NCI-H774 (cell line): ENCODE results near the gene BNC2.

ENCODE experiments used
- DNase-seq: peaks from one replicate; lab custom pipeline; 2025; lab: John Stamatoyannopoulos, UW

The BNC2 gene

DNA sequence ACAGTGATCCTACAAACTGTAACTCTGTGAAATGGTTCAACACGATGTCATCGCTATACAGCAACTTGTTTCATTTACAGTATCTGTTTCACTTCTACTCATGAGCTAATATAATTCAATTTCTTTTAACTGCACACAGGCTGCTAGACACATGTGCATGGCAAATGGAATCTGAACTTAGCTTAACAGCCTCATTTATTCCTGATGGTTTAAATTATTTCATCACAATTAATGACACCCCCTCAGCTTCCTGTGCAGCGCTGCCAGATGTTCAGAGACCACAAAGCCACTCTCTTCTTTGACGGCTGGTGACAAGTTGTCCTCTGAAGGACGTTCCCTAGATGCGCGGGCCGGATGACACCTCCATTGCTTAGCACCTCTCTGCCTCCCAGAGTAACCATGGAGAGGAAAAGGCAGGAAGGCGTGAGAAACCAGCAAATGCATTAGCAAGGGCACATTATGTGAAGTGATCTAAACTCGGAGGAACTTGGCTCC, 191.1 kb downstream of the BNC2 start:
- no peak for DNase-seq

- DNase-seq, result no peak
These were observed 194.0 kb downstream of the BNC2 start for GRCh38 chr9:16676519-16676918.

GRCh38 chr9:16675131-16675530, 195.3 kb downstream of the BNC2 start:
- DNase-seq, result no peak

- no peak for DNase-seq
These were observed 197.3 kb downstream of the BNC2 start for GRCh38 chr9:16673171-16673570.

DNA sequence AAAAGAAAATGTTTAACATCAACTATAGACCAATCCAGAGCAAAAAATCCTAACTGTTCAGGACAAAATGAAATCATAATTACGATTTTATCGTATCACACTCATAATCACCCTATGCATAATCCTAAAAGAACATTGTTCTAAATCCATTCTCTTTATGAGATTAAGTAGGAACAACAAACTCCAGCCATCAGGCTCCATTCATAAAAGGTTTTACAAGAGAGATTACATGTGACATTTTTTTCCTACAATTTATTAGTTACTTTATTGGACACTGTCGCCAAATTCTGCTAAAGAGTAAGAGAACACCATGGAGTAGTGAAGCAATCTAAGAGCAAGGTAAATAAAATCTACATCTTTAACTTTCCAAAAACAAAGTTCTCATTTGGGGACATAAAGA, 198.0 kb downstream of the BNC2 start:
- no peak for DNase-seq

DNA sequence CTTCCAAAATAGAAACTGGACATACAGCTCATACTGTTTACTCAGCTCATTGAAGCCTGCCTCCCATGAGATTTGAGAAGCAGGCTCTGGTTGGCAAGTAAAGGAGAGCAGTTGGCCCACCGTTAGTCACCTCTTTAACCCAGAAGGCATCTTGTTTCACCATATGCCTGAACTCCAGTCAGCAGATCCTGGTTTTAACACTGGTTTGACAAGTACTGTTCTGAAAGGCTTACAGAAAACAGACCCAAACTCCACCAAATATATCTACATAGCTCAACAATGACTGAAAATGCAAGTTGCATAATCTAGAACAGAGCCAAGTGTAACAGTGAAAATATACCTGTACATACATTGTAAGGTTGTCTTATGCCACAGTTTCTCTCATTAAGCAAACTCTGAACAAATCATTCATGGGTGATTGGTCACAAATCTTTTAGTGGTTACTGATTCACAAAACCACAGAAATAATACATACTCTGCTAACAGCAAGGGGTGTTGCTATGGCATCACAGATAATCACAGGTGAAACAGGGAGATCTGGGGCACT, 198.8 kb downstream of the BNC2 start:
- no peak for DNase-seq

- no peak for DNase-seq
These were observed 199.7 kb downstream of the BNC2 start for GRCh38 chr9:16670791-16671190.

GRCh38 chr9:16668734-16669295, 201.7 kb downstream of the BNC2 start:
- DNase-seq, result no peak

DNA sequence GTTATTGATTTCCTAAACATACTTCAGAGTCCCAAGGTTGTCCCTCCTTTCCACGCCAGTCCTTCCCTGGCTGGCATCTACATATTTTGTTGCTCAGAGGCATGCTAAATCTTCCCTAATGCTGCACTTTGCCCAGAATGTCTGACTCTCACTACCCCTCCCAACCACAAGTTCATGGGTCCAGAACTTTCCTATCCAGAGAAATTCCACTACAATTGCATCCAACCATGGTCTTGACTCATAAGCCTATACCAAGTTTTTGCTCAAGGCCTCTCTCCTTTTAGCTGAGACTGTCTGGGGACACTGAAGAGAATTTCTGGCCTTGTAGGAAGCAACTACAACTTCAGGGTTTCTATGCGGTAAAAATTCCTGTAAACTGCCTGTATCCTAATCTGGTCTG, 206.3 kb downstream of the BNC2 start:
- DNase-seq, result no peak

DNA sequence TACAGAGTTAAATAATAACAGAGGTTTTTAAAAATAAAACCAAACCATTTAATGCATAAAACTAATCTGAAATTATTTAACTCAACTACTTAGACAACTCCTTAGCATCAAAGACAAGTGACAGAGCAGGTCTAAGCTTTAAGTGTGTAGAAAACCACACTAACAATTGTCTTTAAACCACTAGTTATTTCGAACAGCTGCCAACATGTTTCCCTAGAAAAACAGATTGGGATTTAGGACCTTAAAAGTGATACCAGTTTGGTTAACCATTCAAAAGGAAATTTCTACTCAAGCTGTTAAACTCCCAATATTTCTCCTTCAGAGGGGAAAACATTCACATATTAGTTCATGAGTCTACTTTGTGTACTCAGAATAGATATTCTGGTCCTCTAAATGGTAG, 208.7 kb downstream of the BNC2 start:
- DNase-seq, result no peak

DNA sequence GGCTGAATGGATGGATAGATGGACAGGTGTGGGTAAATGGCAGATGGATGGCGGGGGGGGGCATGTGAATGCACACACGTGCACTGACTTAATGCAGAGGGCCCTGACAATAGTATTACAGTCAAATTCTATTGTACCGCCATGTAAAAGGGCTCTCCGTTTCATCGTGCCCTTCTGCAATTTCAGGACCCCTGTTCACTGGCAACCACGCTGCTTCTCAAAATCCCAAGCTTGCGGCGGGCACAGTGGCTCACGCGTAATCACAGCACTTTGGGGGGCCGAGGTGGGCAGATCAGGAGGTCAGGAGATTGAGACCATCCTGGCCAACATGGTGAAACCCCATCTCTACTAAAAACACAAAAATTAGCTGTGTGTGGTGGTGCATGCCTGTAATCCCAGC, 211.4 kb downstream of the BNC2 start:
- DNase-seq, result peak; percentile 13

- DNase-seq, result no peak
These were observed 213.9 kb downstream of the BNC2 start for GRCh38 chr9:16656432-16657169.

DNA sequence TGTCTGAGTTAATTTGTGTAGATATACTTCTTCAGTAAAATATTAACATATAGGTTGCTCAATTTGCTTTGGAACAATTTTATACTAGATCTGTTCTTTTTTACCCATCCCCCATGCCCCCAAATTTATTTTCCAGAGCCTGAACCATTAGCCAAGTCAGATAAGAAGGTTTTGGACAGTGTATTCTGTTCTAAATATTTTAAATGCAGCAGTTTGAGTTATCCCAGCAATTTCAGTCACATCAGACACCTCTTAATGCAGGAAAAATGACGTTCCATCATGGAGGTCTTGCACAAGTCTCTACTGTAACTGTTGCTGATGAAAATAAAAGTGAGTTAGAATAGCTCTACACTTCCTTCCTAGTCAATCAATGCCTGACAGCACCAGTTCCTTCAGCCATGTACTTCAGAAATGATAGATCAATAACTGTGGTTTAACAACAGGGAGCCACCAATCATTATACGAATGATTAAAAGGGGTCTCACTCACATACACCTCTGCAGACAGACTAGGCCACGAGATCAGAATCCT, 215.8 kb downstream of the BNC2 start:
- no peak for DNase-seq

DNA sequence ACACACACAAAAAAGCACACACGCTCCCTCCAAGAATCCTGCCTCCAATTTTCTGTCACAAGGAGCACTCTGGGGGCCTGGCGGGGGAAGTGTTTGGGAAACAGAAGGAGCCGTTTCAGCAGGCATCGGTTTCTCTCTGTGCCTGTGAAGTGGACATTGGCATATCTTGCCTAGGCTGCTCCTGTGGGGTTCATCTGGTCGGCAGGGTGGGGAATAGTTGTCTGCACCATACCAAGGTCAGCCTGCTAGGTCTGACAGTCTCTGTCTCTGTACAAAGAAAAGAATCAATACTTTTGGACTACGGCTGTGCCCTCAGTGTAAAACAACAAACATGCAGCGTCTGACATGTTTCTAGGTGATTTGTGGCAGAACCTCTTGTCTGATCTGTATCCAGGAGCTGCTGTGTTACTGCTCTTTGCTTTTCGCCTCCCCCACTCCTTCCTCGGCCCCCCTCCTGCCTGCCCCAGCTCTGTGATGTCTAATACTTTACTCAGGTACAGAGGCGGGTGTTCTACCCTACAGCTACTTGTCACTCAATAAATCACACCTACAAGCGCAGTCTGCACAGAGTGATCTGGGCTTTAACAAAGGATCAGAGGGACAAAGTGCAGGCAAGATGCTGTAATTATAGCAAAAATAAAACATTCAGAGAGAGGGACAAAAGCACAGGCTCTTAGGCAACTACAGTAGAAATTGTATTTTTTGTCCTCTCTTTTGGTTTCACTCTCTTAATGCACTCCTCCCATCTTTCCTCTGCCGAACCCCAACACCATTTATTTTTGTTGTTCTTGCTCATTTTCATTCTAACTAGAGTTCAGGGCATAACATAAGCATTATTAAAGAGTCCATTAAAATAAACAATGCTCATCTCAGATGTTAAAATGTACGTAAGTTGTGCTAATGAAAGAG, 216.7 kb downstream of the BNC2 start:
- no peak for DNase-seq

GRCh38 chr9:16652582-16652981, 217.9 kb downstream of the BNC2 start:
- no peak for DNase-seq

- DNase-seq, result no peak
These were observed 219.0 kb downstream of the BNC2 start for GRCh38 chr9:16651446-16651964.

DNA sequence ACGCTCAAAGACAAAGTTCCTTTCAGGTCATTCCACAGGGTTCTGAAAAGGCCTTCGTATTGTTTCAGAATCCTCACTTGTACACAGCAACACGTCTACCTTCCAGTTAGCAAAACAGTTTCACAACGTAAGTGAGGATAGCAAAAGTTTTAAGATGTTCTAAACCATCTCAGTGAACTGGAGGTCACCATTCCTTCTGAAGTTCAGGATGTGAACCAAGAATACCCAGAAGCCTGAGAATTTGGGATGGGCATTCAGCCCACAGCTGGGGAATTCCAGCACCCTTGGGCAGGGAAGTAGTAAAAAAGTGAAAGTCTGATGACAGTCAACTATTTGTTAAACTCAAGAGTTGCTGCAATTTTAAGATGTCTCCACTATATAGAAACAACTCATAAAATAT, 224.5 kb downstream of the BNC2 start:
- no peak for DNase-seq

DNA sequence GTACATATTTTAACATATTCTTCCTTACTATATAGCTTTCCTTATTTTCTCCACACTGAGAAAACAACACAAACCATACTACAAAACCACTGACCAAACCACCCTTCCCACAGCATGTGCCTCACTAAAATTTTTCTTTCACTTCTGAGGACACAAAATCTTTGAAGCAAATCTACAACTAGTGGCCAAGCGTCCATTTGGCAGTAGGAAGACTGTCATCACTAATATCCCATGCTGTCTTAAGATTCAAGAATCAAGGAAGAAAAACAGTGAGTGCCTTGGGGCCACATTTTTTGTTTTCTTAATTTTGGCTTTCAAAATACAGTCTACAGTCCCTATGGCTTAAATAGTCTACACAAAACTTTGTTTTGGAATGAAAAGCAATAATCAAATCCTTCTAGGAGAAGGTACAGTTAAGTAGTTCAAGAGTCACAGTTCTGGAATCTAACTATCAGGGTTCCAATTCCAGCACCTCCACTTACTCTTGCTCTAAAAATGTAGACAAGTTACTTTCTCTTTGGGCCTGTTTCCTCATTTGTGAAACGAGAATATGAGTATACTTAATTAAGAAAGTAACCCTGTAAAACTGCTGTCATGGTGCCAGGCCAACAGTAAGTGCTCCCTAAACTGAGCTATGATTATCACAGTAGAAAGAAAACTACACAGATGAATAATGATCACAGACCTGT, 227.9 kb downstream of the BNC2 start:
- no peak for DNase-seq

DNA sequence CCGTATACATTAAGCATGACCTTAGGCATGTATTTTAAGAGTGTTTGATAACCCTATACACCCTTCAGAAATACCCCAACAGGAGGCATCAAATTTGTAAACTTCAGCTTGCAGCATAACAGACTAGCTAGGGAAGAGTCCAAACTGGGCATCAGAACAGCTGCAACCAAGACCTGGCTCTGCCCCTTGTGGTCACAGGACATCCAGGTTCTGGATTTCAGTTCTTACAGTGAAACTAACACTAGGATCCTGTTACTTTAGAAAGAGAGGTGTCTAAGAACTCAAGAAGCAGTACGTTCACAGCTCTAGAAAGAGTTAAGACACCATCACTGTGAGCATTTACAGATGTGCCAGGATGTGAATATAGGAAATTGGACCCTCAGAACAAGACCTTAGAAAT, 229.8 kb downstream of the BNC2 start:
- no peak for DNase-seq

DNA sequence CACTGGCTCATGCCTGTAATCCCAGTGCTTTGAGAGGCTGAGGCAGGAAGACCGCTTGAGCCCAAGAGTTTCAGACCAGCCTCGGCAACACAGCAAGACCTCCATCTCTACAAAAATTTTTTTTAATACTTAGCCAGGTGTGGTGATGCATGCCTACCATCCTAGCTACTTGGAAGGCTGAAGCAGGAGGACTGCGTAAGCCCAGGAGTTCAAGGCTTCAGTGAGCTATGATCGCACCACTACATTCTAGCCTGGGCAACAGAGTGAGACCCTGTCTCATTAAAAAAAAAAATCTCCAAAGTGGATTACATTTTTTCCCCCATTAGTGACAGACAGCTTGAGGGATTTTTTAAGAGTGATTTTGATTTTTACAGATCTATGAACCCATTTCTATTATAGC, 230.8 kb downstream of the BNC2 start:
- DNase-seq, result no peak

- no peak for DNase-seq
These were observed 232.6 kb downstream of the BNC2 start for GRCh38 chr9:16637911-16638310.
